ENCODE data around the gene HKDC1. TPM values are rescaled to one million over a fixed set of nuclear protein-coding genes. Genes with fewer than 3 reads are reported as not detected.

HKDC1 gene
- total RNA-seq, 1 donor from 2014 or later, result 42.0 TPM

- TF ChIP-seq CTCF (conservative IDR thresholded peaks at IDR 0.05; ENCODE audit: low read depth, low read length), result no peak
- no peak for DNase-seq (ENCODE audit: low read depth)
- H3K4me3 ChIP-seq (ENCODE audit: low read depth, low read length), result peak overlapping the region; percentile 87
Observed at GRCh38 chr10:69180525-69181204, 39.5 kb upstream of the HKDC1 start.

- peak overlapping the region; percentile 87 for H3K4me3 ChIP-seq (ENCODE audit: low read depth, low read length)
- TF ChIP-seq CTCF (conservative IDR thresholded peaks at IDR 0.05; ENCODE audit: low read depth, low read length), result no peak
- DNase-seq (ENCODE audit: low read depth), result no peak
Observed at GRCh38 chr10:69181433-69181832, 38.7 kb upstream of the HKDC1 start.

- H3K4me3 ChIP-seq (ENCODE audit: low read depth, low read length), result no peak overlapping the region
- TF ChIP-seq CTCF (conservative IDR thresholded peaks at IDR 0.05; ENCODE audit: low read depth, low read length), result no peak
- no peak for DNase-seq (ENCODE audit: low read depth)
Observed at GRCh38 chr10:69182005-69182404, 38.1 kb upstream of the HKDC1 start.

- TF ChIP-seq CTCF (conservative IDR thresholded peaks at IDR 0.05; ENCODE audit: low read depth, low read length), result no peak
- no peak for DNase-seq (ENCODE audit: low read depth)
Observed at GRCh38 chr10:69186524-69186923, 33.6 kb upstream of the HKDC1 start.

GRCh38 chr10:69201045-69201444, 19.1 kb upstream of the HKDC1 start:
- H3K4me3 ChIP-seq (ENCODE audit: low read depth, low read length), result no peak overlapping the region
- TF ChIP-seq CTCF (conservative IDR thresholded peaks at IDR 0.05; ENCODE audit: low read depth, low read length), result no peak
- DNase-seq (ENCODE audit: low read depth), result no peak

More at GRCh38 chr10:69186524-69186923, 33.6 kb upstream of the HKDC1 start:
- H3K4me3 ChIP-seq (ENCODE audit: low read depth, low read length), result no peak overlapping the region

- DNase-seq (ENCODE audit: low read depth), result no peak
- TF ChIP-seq CTCF (conservative IDR thresholded peaks at IDR 0.05; ENCODE audit: low read depth, low read length), result no peak
- H3K4me3 ChIP-seq (ENCODE audit: low read depth, low read length), result no peak overlapping the region
Observed at GRCh38 chr10:69202332-69202731, 17.8 kb upstream of the HKDC1 start.

- no peak for TF ChIP-seq CTCF (conservative IDR thresholded peaks at IDR 0.05; ENCODE audit: low read depth, low read length)
- DNase-seq (ENCODE audit: low read depth), result no peak
Observed at GRCh38 chr10:69208761-69209160, 11.4 kb upstream of the HKDC1 start.

More at GRCh38 chr10:69208761-69209160, 11.4 kb upstream of the HKDC1 start:
- H3K4me3 ChIP-seq (ENCODE audit: low read depth, low read length), result no peak overlapping the region

All from epithelial cell of proximal tubule (primary cell).